GM21367 (cell line): ENCODE data around the gene ZNF710.
"Not testable (repeated sequence)": the region's sequence is repeated elsewhere in the genome, so short reads cannot be mapped to it uniquely, and the experiment has no call there.

Experiments used
- ATAC-seq: cut with Tn5 transposase; IDR thresholded peaks from one replicate; pipeline ENCODE4 v1.9.1; 2021; ENCODE audit not compliant: unreplicated experiment

The ZNF710 gene

DNA sequence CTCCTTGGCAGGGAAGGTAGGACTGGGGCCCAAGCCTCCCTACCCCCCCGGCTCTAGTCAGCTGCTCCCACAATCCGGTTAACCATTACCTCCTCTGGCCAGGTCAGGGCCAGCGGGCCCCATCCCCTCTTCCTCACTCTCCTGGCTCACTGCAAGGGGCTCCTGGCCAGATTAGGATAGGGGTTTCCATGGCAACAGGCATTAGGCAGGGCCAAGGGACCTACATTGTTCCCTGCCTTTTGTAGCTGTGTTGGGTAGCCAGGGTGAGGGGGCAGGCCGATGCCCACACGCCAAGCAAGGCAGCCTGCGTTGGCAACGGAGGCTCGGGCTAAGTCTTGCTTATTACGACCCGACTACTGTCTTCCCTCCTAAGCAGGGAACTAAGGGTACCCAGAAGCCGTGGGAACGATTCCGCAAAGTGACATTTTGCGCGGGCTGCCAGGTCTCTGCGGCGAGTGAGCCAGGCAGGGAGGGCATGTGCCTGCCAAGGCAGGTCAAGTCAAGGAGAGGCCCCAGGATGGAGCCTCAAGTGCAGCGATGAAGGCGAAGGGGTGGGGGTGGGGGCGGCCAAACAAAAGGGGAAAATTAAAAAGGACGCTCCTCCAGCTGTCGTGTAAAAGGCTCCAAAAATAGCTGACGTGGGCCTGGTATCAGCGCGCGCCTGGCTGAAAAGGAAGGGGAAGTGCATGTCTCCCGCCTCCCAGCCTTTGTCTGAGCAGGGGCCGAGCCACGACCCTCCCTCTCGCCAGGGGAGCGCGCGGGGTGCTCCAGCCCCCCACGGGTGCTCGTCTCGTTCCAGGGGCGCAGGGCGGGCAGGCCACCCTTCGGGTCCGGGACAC, 100.2 kb downstream of the ZNF710 start:
- ATAC-seq, result peak; percentile 11

DNA sequence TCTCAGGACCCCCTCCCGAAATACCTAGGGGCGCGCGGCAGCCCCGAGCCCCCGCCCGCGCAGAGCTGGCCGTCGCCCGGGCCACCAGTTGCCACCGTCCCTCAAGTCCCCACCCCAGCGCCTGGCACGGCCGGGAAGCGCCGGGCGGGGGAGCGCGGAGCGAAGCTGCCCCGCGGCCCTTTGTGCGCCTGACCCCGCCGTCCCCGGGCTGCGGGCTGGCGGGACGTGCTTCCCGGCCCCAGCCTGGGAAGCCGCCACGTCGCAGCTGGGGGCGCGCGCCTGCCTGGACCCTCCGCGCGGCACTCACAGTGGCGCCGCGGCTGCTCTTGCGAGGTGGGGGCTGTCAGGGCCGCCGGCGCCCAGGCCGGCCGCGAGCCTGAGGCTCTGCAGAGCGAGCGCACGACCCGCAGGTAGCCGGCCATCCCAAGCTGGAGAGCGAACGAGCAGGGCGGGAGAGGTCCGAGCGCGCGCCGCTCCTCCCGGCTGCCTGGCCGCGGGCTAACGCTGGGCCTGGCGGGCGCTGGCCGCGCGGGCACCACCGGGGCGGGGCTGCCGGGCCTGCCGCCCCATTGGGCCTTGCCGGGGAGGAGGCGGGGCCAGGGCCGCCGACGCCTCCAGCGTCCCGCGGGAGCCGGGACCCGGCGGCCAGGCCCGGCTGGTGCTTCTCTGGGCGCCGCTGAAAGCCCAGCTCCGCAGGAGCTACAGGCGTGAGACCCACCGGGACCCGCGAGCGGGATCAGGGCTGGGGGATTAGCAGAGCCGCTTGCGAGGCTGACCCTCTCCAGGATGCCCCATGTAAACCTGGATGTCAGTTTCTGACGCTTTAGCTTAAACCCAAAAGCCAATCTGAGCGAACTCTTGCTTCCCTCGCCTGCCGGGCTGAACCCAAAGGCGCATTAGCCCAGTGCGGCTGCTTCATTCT, 101.1 kb downstream of the ZNF710 start, which contains the start of gene IDH2:
Gene IDH2, minus strand, starts transcription at position 500 of the 922 bp plus-strand sequence. Its CDS starts 78 bp downstream, at position 422.
- ATAC-seq, result peak; percentile 66

DNA sequence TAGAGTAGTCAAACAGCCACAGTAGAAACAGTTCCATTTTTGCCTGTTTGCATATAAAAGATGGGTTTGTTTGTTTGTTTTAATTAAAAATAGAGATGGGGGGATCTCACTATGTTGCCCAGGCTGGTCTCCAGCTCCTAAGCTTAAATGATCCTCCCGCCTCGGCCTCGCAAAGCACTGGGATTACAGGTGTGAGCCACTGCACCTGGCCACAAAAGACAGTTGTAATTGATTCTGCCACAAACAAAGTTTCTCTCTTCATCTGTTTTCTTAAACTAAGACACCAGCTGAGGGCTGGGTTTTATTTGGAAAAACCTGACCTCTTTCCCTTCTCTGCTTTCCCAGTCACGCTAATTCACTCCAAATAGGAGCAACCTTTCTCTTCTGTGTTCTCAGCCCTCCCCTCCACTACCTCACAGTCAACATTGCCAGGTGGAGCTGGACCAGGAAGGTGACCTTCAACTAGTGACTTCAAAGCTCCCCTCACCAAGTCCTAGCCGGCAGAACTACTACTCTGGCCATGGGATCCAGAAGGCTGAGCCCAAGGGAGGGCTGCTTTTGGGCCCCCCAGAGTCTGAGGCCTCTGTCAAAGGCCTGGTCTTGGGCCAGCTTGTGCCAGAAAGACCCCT, 102.7 kb downstream of the ZNF710 start:
- no peak for ATAC-seq

DNA sequence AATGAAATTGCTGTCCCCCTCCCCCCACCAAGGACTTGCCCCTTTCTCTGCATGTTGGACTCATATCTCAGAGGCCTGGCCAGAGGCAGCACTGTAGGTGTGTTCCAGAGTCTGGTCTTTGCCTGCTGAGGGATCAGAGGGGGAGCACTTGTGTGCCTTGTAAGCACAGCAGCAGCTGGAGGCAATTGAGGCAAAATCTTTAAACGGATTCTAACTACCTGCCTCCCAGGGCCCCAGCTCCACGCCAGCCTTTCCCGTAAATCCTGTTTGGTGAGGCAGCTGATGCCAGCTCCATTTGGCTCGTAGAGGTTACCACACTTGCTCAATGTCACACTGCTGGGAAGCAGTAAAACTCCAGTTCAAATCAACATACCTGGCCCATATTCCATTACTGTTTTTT, 103.4 kb downstream of the ZNF710 start:
- ATAC-seq, result no peak

DNA sequence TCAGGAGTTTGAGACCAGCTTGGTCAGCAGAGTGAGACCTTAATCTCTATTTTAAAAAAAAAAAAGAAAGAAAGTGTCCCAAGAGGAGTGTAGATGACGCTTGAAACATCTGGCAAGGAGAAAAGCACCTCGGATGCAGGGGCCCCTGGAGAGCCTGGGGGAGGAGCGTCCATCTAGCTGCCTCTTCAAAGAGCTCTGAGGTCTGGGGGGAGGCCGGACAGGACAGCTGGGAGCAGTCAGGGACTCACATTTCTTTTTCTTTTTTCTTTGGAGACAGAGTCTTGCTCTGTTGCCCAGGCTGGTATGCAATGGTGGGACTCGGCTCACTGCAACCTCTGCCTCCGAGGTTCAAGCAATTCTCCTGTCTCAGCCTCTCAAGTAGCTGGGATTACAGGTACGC, 104.4 kb downstream of the ZNF710 start:
- no peak for ATAC-seq

DNA sequence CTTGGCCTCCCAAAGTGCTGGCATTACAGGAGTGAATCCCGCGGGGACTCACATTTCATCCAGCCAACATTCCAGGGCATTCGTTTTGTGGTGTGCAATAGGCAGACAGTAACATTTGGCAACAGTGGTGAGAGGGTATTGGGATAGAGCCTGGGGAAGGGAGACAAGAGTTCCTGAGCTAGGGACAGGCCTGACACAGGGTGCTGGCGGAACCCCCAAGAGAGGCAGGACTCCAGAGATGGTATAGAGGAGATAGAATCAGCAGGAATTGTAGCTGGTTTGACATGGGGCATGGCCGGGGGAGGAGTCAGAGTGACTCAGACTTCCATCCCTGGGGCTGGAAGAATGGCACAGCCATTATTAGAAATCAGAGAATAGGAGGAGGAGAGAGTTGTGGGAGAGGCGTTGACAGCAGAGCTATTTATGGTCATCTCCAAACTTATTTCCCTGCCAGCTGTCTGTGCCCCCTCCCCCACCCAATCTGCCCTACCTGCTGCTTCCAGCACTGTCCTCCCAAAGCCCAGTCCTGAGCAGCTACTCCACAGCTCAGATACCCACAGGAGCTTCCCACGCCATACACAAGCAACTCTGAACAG, 105.5 kb downstream of the ZNF710 start:
- ATAC-seq, result no peak

DNA sequence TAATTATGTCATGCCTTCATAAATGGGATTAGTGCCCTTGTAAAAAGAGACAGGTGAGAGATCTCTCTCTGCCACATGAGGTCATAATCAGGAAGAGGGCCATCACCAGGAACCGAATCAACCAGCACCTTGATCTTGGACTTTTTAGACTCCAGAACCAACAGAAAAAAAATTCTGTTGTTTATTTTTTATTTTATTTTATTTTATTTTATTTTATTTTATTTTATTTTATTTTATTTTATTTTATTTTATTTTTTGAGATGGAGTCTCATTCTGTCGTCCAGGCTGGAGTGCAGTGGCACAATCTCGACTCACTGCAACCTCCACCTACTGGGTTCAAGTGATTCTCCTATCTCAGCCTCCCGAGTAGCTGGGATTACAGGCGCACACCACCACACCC, 106.9 kb downstream of the ZNF710 start:
- not testable (repeated sequence) for ATAC-seq

DNA sequence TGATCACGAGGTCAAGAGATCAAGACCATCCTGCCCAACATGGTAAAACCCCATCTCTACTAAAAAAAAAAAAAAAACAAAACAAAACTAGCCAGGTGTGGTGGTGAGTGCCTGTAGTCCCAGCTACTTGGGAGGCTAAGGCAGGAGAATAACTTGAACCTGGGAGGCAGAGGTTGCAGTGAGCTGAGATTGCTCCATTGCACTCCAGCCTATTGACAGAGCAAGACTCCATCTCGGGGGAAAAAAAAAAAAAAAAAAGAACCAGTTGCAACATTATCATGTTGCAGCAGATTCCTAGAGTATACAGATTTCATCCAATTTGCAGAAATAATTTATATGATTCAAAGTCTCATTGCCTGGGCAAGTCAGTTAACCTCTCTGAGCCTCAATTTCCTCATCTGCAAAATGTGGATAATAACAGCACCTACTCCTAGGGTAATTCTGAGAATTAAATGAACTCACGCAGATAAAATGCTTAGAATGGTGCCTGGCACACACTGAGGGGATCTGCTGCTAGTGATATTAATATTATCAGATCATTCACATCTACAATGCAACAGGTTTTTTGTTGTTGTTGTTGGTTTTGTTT, 108.1 kb downstream of the ZNF710 start:
- not testable (repeated sequence) for ATAC-seq

DNA sequence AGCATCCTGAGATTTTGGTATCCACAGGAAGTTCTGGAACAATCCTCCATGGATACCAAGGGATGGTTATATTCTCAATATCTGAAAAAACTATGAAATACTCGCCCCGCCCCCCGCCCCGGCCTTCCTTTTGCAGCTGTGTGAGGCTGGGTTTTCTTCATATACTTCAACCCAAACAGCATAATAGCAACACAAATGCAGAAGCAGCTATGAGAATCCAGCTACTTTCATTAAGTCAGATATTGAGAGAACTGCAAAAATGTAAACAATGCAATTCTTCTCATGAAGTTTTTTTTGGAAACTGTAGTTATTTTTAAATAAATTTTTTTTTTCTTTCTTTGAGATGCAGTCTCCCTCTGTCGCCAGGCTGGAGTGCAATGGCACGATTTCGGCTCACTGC, 112.0 kb downstream of the ZNF710 start:
- ATAC-seq, result no peak

DNA sequence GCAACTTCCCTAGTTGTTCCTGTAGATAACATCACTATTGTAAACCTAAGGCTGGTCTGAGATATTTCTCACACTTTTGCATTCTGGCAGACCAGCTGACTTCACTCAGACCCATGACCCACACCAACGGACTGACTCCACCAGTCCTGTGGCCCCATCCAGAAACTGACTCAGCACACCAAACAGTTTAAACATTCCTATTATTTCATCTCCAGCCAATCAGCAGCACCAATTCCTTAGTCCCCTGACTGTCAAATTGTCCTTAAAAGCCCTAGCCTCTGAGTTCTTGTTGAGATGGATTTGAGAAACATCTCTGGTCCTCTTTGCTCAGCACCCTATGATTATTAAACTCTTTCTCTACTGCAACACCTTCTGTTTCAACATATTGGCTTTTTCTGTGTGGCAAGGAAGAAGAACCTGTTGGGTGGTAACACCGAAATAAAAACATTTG, 113.4 kb downstream of the ZNF710 start:
- no peak for ATAC-seq

DNA sequence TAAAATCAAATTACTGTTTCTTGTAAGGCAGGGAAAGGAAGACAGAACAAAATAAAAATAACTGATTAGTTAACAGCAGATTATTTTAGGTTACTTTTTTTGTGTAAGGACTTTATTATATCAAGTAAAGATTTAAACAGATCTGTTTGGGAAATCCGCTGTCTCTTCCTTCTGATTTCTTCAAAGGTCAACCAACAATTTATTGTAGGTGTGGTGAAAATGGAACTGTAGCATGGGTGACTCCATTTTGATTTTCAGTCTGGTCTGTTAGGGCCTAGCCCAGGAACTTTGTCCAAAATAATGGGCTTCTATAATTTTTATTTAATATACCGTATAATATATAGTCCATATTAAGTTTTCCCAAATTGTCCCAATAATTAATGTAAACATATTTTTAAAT, 114.7 kb downstream of the ZNF710 start:
- ATAC-seq, result no peak

DNA sequence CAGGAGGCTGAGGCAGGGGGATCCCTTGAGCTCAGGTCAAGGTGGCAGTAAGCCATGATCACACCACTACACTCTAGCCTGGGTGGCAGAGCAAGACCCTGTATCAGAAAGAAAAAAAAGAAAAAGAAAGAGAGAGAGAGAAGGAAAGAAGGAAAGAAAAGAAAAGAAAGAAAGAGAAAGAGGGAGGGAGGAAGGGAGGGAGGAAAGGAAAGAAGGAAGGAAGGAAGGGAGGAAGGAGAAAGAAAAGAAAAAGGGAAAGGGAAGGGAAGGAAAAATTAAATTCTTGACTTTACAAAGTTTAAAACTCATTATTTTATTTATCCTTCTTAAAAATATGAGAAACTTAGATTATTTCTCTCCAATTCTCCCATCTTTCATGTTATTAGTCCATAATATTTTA, 118.2 kb downstream of the ZNF710 start:
- ATAC-seq, result no peak

DNA sequence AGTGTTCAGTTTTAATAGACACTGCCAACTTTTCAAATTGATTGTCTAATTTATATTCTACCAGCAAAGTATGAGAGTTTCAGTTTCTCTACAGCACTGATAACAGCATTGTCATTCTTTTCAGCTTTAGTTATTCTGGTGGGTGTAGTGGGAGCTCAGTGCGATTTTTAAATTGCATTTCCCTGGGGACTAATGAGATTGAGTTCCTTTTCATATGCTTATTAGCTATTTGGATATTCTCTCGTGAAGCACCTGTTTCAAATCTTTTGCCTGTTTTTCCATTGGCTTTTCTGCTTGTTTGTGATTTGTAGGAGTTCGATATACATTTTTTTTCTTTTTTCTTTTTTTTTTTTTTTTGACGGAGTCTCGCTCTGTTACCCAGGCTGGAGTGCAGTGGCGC, 120.0 kb downstream of the ZNF710 start:
- no peak for ATAC-seq

DNA sequence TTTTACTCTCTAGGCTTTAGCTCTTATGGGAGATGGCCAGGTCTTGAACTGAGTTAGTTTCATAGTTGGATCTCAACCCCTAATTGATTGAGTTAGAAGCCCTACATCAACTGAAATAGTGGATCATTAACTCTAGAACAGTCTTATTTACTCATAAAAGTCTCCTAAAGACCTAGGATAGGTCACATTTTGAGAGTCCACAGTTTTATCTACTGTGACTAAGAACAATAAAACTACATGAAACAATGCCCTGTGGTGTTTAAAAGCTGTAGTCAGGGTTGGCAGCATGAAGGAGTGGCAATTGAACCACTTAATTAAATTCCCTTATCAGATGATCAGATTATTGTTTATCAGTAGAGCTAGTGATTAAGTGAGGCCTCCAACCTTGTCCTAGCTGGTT, 123.4 kb downstream of the ZNF710 start:
- no peak for ATAC-seq

DNA sequence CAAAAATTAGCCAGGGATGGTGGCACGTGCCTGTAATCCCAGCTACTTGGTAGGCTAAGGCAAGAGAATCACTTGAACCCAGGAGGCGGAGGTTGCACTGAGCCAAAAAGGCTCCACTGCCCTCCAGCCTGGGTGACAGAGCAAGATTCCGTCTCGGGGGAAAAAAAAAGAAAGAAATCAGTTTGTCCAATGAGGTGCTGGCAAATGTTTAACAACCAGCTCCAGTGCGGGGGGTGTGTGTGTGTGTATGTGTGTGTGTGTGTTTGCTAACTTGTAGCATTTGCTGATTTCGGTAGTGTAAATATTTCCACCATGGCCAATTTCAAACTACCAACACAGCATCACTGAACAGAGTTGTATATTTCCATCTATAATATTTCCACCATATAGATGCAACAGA, 124.9 kb downstream of the ZNF710 start:
- no peak for ATAC-seq

DNA sequence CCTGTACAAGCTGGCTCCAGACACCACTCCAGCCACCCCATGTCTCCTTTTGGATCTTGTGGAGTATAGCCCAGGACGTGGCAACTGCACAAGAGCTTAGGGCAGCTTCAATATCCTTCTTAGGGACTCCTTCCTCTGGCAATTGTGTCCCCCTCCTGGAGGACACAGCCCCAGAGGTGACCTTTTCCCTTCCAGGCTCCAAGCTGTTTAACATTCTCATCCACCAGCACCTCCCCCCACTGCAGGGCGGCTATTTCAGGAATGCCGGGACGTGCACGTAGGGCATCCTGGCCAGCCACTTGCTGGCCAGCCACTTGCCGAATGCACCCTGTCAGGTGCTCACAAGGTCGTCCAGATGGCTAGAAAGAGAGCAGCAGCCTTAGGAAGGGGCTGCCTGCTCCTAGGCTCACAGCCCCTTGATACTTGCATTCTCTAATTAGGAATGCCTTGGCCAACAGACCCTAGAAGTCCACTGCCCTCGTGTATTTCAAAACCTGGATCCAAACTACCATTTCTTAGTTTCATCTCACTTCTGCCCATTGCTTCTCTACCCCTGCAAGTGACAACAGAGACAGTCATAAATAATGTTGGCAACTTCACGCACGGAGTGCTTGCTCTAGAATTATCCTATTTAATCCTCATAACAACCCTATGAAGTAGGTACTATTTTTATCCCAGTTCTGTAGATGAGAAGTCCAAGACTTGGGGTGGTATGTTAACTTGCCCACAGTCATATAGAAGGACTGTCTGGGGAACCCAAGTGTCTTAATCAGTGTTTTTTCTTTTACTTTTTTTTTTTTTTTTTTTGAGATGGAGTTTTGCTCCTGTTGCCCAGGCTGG, 125.7 kb downstream of the ZNF710 start:
- ATAC-seq, result no peak

DNA sequence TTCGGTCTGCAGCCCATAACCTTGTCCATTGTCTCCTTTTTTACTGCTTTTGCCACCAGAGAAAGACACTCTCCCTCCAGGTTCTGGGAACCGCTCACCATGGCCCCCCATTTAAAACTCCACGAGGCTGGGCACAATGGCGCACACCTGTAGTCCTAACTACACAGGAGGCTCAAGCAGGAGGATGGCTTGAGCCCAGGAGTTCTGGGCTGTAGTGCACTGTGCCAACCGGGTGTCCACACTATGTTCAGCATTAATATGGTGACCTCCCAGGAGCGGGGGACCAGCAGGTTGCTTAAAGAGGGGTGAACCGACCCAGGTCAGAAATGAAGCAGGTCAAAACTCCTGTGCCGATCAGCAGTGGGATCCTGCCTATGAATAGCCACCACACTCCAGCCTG, 129.2 kb downstream of the ZNF710 start:
- ATAC-seq, result no peak
